ENCODE data around the gene FNDC5.

DNA sequence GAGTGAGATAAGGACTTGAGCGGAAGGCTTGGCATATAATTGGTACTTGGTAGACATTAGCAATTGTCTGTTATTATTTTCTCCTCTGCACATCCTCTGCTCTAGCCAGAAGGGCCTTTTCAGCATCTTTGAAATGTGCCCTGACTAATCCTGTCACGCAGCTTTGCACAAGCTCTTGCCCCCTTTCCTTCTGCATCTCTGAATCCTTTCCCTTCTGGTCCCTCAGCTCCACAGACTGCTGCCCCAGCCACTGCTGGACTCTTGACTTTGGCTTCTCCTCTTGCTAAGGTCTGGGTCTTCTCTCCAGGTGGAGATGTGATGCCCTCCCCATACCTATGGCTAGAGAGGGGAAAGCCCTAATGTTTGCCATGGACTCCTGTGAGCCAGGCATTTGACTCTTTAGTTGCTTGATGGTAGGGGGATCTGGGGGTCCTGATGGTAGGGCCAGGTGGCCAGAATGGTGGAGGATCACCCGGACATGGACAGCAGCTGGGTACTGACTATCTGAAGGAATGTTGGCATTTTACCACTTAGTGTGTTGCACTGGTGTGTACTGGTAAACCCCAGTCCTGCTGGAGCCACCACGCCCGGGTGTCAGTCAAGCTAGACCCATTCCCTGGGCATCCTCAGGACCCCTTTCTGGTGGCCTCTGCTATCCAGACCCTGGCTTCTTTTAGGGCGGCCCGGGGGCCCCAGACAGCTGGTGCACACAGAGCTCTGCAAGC is 20.0 kb upstream of the FNDC5 start:
- TF ChIP-seq, protein P1, sequence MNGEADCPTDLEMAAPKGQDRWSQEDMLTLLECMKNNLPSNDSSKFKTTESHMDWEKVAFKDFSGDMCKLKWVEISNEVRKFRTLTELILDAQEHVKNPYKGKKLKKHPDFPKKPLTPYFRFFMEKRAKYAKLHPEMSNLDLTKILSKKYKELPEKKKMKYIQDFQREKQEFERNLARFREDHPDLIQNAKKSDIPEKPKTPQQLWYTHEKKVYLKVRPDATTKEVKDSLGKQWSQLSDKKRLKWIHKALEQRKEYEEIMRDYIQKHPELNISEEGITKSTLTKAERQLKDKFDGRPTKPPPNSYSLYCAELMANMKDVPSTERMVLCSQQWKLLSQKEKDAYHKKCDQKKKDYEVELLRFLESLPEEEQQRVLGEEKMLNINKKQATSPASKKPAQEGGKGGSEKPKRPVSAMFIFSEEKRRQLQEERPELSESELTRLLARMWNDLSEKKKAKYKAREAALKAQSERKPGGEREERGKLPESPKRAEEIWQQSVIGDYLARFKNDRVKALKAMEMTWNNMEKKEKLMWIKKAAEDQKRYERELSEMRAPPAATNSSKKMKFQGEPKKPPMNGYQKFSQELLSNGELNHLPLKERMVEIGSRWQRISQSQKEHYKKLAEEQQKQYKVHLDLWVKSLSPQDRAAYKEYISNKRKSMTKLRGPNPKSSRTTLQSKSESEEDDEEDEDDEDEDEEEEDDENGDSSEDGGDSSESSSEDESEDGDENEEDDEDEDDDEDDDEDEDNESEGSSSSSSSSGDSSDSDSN (IDR thresholded peaks at IDR 0.05; ENCODE audit: borderline replicate concordance in 1 of 2, low read depth in 2 of 2, low read length in 2 of 2): no peak
- TF ChIP-seq, protein P2, sequence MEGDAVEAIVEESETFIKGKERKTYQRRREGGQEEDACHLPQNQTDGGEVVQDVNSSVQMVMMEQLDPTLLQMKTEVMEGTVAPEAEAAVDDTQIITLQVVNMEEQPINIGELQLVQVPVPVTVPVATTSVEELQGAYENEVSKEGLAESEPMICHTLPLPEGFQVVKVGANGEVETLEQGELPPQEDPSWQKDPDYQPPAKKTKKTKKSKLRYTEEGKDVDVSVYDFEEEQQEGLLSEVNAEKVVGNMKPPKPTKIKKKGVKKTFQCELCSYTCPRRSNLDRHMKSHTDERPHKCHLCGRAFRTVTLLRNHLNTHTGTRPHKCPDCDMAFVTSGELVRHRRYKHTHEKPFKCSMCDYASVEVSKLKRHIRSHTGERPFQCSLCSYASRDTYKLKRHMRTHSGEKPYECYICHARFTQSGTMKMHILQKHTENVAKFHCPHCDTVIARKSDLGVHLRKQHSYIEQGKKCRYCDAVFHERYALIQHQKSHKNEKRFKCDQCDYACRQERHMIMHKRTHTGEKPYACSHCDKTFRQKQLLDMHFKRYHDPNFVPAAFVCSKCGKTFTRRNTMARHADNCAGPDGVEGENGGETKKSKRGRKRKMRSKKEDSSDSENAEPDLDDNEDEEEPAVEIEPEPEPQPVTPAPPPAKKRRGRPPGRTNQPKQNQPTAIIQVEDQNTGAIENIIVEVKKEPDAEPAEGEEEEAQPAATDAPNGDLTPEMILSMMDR (IDR thresholded peaks at IDR 0.05 in 2 of 3, conservative IDR thresholded peaks at IDR 0.05 in 1 of 3; ENCODE audit: insufficient read depth in 2 of 3, low read depth in 1 of 3, low read length in 3 of 3): no peak
- TF ChIP-seq ZFP36 (IDR thresholded peaks at IDR 0.05; ENCODE audit: low read depth, low read length, partially characterized antibody) (no peak), CBFB (CRISPR knock-in tag; IDR thresholded peaks at IDR 0.05) (no peak), MCM5 (IDR thresholded peaks at IDR 0.05; ENCODE audit: low read depth) (no peak), POLR2AphosphoS5 (IDR thresholded peaks at IDR 0.05; ENCODE audit: control insufficient read depth, insufficient read depth, low read depth, low read length) (no peak), EGR1 (conservative IDR thresholded peaks at IDR 0.05) (no peak), BHLHE40 (IDR thresholded peaks at IDR 0.05; ENCODE audit: low read length) (no peak)
- TF ChIP-seq, protein P3, sequence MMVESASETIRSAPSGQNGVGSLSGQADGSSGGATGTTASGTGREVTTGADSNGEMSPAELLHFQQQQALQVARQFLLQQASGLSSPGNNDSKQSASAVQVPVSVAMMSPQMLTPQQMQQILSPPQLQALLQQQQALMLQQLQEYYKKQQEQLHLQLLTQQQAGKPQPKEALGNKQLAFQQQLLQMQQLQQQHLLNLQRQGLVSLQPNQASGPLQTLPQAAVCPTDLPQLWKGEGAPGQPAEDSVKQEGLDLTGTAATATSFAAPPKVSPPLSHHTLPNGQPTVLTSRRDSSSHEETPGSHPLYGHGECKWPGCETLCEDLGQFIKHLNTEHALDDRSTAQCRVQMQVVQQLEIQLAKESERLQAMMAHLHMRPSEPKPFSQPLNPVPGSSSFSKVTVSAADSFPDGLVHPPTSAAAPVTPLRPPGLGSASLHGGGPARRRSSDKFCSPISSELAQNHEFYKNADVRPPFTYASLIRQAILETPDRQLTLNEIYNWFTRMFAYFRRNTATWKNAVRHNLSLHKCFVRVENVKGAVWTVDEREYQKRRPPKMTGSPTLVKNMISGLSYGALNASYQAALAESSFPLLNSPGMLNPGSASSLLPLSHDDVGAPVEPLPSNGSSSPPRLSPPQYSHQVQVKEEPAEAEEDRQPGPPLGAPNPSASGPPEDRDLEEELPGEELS (CRISPR knock-in tag; IDR thresholded peaks at IDR 0.05; ENCODE audit: borderline replicate concordance): no peak

Measured in K562 (cell line).